GM12875 (cell line): ENCODE results near the gene HLA-DMB.

Experiments used
- H3K4me3 ChIP-seq: one replicate; pipeline ENCODE4 v1.5.1; 2011; ENCODE audit warnings: low read depth, low read length, control low read depth
- CTCF ChIP-seq: IDR thresholded peaks from 2 replicates; pipeline ENCODE4 v1.5.1; 2011; ENCODE audit warnings: low read depth, mild to moderate bottlenecking, control low read depth, inconsistent platforms, low read length, moderate library complexity, borderline replicate concordance; ENCODE audit not compliant: insufficient read depth

HLA-DMB gene

GRCh38 chr6:32932132-32932868, 8.5 kb downstream of the HLA-DMB start:
- no peak for TF ChIP-seq CTCF
- H3K4me3 ChIP-seq: no peak overlapping the region

- no peak for TF ChIP-seq CTCF
- no peak overlapping the region for H3K4me3 ChIP-seq
These were observed 9.6 kb downstream of the HLA-DMB start for GRCh38 chr6:32931211-32931610.

- TF ChIP-seq CTCF: no peak
These were observed 18.7 kb downstream of the HLA-DMB start for GRCh38 chr6:32922083-32922482.

GRCh38 chr6:32920715-32921114, 20.1 kb downstream of the HLA-DMB start:
- TF ChIP-seq CTCF: no peak

More at GRCh38 chr6:32922083-32922482, 18.7 kb downstream of the HLA-DMB start:
- H3K4me3 ChIP-seq: no peak overlapping the region

GRCh38 chr6:32912951-32913350, 27.9 kb downstream of the HLA-DMB start:
- H3K4me3 ChIP-seq: no peak overlapping the region
- TF ChIP-seq CTCF: no peak

More at GRCh38 chr6:32920715-32921114, 20.1 kb downstream of the HLA-DMB start:
- H3K4me3 ChIP-seq: no peak overlapping the region

- no peak for TF ChIP-seq CTCF
- H3K4me3 ChIP-seq: no peak overlapping the region
These were observed 31.9 kb downstream of the HLA-DMB start for GRCh38 chr6:32908897-32909296.

GRCh38 chr6:32906539-32906938, 34.3 kb downstream of the HLA-DMB start:
- no peak overlapping the region for H3K4me3 ChIP-seq
- no peak for TF ChIP-seq CTCF
